ENCODE measurements around the gene RIPPLY3. TPM values are rescaled to one million over a fixed set of nuclear protein-coding genes. Genes with fewer than 3 reads are reported as not detected.
"Not testable (repeated sequence)": the region's sequence is repeated elsewhere in the genome, so short reads cannot be mapped to it uniquely, and the experiment has no call there.

RIPPLY3 gene
- total RNA-seq, 2 experiments from 2014 or later = 0.10 TPM; not detected in 1

DNA sequence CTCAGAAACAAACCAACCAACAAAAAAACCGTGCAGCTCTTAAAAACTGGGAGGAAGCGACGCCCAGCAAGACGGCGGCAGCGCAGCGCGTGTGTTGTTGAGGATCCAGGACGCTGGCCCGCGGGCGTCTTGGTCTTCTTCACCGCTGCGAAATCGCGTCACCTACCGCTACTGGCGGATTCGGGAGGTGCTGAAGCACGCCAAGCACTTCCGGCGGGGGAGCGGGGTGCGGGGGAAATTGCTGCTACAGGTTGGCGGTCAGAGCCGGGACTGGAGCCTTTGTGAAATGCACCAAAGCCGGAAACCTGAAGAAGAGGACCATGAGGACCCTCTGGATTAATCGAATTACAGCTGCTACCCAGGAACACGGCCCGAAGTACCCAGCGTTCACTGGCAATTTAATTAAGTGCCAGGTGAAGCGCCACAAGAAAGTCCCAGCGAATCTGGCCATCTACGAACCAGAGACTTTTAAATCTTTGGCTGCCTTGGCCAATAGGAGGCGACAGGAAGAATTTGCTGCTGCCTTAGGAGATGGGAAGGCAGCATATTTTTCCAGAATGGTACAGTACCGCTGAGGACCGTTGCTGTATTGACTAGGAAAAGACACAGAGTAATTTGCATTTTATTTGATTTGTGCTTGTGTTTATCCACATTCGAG lies 11.9 kb upstream of the RIPPLY3 start:
- DNase-seq = peak; percentile 39
- Mint-ChIP-seq H3K4me3 (peak overlapping the region; percentile 2), H3K27me3 (no peaks in the 10 kb centered on the region), H3K9me3 (no peaks in the 10 kb centered on the region), H3K4me1 (peaks cover 4% of the 10 kb centered on the region), H3K27ac (no peak overlapping the region), H3K36me3 (no peaks in the 10 kb centered on the region)

DNA sequence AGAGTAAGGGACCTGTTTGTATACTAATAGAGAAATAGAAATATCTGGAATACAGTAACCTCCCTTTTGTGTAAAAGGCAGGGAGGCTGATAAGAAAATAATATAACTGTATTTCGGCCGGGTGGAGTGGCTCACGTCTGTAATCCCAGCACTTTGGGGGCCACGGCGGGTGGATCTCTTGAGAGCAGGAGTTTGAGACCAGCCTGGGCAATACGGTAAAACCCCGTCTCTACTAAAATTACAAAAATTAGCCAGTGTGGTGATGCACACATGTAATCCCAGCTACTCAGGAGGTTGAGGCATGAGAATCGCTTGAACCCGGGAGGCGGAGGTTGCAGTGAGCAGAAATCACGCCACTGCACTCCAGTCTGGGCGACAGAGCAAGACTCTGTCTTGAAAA lies 11.2 kb upstream of the RIPPLY3 start:
- not testable (repeated sequence) for DNase-seq, H3K27ac Mint-ChIP-seq, H3K4me3 Mint-ChIP-seq, H3K27me3 Mint-ChIP-seq, H3K9me3 Mint-ChIP-seq, H3K36me3 Mint-ChIP-seq, H3K4me1 Mint-ChIP-seq

DNA sequence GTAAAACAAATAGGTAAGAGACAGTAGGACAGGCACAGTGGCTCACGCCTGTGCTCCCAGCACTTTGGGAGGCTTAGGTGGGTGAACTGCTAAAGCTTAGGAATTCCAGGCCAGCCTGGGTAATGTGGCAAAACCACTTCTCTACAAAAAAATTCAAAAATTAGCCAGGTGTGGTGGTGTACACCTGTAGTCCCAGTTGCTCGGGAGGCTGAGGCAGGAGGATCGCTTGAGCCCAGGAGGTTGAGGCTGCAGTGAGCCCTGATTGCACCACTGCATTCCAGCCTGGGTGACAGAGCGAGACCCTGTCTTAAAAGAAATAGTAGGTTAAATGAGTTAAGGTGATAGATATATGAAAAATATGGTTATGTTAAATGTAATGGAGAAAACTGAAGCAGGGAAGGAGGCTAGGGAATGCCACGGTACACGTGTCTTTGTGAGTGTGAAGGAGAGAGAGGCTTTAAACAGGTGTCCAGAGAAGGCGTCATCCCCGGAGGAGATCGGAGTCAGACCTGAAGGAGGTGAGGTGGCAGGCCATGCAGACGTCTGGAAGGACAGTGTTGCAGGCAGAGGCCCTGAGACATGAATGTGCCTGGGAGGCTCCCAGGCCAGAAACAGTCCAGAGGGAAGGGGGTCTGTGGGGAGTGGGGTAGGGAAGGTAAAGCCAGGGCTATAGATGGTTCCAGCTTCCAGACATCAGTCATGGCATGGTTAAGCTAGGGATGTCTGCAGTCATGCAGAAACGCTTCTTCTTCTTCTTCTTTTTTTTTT lies 7.2 kb upstream of the RIPPLY3 start:
- H3K4me1 Mint-ChIP-seq = no peaks in the 10 kb centered on the region
- no peak overlapping the region for H3K27ac Mint-ChIP-seq
- no peaks in the 10 kb centered on the region for H3K36me3 Mint-ChIP-seq
- no peaks in the 10 kb centered on the region for H3K9me3 Mint-ChIP-seq
- no peak for DNase-seq
- H3K27me3 Mint-ChIP-seq = no peaks in the 10 kb centered on the region
- no peak overlapping the region for H3K4me3 Mint-ChIP-seq

DNA sequence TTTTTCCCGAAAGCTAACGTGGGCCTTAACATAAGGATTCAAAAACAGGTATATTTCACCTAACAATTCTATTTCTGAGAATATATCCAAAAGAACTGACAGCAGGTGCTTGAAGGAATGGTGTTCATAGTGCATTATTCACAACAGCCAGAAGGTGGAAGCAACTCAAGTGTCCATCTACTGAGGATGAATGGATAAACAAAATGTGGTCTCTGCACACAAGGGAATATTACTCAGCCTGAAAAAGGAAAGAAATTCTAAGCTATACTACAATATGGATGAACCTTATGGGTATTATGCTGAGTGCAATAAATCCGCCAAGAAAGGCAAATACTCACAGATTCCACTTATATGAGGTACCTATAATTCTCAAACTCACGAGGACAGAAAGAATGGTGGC lies 6.1 kb upstream of the RIPPLY3 start:
- Mint-ChIP-seq H3K36me3 (no peaks in the 10 kb centered on the region), H3K27ac (no peak overlapping the region), H3K4me3 (no peak overlapping the region), H3K4me1 (no peaks in the 10 kb centered on the region), H3K9me3 (no peaks in the 10 kb centered on the region), H3K27me3 (no peaks in the 10 kb centered on the region)
- DNase-seq = no peak

DNA sequence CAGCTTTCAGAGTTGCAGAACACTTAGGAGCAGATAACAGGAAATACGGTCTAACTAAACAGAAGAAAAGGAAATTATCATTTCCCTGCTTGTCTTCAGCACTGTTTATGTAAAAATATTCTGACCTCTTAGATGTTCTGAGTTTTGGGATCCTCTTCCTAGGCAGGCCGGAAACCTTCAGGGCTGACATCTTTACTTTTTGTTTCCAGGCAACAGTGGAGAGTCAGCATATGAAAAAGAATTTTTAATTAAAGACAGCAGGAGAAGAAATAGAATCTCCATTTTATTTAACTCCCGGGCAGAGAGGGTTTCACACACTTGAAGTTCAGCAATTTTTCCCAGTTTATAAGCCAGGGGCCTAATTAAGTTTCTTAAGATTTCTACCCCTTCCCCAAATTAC lies 5.1 kb upstream of the RIPPLY3 start:
- Mint-ChIP-seq H3K27ac (no peak overlapping the region), H3K36me3 (no peaks in the 10 kb centered on the region), H3K4me1 (no peaks in the 10 kb centered on the region), H3K4me3 (no peak overlapping the region), H3K27me3 (no peaks in the 10 kb centered on the region), H3K9me3 (no peaks in the 10 kb centered on the region)
- no peak for DNase-seq

DNA sequence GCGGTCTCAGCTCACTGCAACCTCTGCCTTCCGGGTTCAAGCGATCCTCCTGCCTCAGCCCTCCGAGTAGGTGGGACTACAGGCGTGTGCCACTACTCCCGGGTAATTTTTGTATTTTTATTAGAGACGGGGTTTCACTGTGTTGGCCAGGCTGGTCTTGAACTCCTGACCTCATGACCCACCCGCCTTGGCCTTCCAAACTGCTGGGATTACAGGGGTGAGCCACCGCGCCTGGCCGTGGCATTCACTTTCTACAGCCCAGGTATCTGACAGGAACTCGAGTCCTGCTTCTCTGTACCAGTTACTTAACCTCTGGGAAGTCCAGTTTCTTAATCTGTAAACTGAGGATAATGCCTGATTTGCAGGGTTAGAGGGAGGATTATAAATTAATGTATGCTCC lies 3.7 kb upstream of the RIPPLY3 start:
- H3K27me3 Mint-ChIP-seq, H3K9me3 Mint-ChIP-seq, H3K4me3 Mint-ChIP-seq, H3K36me3 Mint-ChIP-seq, H3K4me1 Mint-ChIP-seq, H3K27ac Mint-ChIP-seq, DNase-seq: not testable (repeated sequence)

DNA sequence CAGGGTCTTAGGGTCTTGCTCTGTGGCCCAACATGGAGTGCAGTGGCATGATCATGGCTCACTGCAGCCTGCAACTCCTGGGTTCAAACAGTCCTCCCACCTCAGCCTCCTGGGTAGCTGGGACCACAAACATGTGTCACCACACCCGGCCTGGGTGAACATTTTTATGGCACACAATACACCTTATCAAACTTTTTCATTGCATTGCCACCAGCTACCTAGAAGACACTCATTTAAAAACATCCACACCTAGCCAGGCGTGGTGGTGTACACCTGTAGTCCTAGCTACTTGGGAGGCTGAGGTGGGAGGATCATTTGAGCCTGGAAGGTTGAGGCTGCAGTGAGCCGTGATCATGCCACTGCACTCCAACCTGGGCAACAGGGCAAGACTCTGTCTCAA lies 2.6 kb upstream of the RIPPLY3 start:
- H3K9me3 Mint-ChIP-seq, H3K4me1 Mint-ChIP-seq, H3K4me3 Mint-ChIP-seq, H3K27ac Mint-ChIP-seq, H3K36me3 Mint-ChIP-seq, DNase-seq: not testable (repeated sequence)
- peaks cover 21% of the 10 kb centered on the region for H3K27me3 Mint-ChIP-seq

DNA sequence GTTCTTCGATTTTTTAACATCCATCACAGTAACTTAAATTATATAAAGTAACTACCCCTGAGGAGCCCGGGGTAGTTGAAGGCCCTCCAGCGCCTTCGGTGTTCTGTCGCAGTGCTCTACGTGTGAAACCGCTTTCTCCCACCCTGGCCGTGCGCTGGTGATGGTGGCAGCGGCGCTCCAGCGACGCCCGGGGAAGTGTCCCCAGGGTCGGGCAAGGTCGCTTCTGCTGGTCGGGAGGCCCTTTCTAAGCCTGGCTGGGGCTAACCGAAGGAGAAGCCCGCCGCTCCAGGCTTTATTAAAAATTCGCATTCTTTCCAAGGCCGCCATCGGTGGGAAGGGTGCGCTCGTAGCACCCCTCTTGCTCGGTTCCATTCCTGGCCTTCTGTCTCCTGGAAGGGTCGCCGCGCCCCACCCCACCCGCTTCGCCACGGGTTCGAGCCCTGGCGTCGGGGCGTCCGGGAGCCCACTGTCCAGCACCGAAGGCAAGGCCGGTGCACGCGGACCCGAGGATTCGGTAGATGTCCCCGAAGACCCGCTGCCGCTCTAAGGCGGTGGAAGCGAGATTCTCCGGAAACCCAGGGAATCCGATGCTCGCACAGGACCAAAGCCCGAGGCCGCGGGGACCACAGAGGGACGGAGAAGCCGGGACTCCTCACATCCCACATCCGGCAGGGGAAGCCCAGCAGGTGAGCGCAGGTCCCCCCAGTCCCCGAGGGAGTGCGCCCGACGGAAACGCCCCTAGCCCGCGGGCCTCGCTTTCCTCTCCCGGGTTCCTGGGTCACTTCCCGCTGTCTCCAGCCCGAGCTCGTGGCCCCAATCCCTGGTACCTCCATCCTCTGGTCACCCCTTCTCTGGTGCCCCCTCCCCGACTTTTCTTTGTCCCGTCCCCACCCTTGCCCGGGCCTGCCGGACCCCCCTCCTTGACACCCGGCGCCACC lies 685 bp upstream of the RIPPLY3 start:
- Mint-ChIP-seq H3K9me3 (no peaks in the 10 kb centered on the region), H3K27me3 (peaks cover 40% of the 10 kb centered on the region), H3K36me3 (no peaks in the 10 kb centered on the region), H3K27ac (no peak overlapping the region), H3K4me1 (peaks cover 11% of the 10 kb centered on the region), H3K4me3 (peak overlapping the region; percentile 2)
- no peak for DNase-seq

DNA sequence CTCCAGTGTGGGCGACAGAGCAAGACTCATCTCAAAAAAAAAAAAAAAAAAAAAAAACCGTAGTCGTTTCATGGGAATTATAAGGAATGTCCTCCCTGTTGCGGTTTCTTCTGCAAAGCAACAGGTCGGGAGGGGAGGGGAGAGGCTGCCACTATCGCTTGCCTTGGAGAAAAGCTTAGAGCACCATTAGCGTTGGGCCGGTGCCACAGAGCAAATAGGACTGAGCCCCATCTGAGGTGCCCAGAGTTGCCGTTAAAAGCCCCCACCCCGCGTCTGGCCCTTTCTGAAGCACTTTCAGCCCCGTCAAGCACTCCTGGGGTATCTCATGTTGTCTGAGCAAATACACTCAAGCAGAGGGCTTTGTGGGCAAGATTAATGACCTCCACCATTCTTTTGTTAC lies 2.2 kb downstream of the RIPPLY3 start:
- Mint-ChIP-seq H3K27ac (no peak overlapping the region), H3K9me3 (no peaks in the 10 kb centered on the region), H3K36me3 (no peaks in the 10 kb centered on the region), H3K27me3 (peaks cover 66% of the 10 kb centered on the region), H3K4me3 (no peak overlapping the region), H3K4me1 (peaks cover 11% of the 10 kb centered on the region)
- DNase-seq = no peak

DNA sequence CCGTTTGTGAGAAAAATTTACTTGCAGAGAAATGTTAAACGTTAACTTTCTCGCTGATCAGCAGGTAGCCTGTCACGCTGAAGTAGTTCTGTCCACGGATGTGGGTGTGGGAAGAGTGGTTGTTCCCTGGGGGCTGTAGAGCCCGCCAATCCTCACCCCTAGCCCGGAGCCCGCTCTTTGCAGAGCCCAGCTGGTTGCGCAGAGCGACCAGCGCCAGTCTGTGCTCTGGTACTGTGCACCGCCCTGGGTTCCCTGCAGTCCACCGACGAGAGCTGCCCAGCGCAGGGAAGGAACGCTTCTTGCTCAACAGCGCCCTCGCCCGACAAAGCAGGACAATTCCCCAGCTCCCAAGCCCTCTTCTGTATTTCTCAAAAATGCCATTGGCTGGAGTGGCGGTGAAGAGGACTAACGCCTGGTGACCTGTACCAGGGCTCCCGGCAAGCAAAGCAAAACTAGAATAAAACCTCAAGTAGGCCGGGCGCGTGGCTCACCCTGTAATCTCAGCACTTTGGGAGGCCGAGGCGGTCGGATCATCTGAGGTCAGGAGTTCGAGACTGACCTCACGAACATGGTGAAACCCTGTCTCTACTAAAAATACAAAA lies 3.3 kb downstream of the RIPPLY3 start:
- DNase-seq = peak; percentile 80
- Mint-ChIP-seq H3K27me3 (peaks cover 73% of the 10 kb centered on the region), H3K27ac (no peak overlapping the region), H3K9me3 (no peaks in the 10 kb centered on the region), H3K4me1 (peaks cover 11% of the 10 kb centered on the region), H3K4me3 (peak overlapping the region; percentile 18), H3K36me3 (no peaks in the 10 kb centered on the region)

DNA sequence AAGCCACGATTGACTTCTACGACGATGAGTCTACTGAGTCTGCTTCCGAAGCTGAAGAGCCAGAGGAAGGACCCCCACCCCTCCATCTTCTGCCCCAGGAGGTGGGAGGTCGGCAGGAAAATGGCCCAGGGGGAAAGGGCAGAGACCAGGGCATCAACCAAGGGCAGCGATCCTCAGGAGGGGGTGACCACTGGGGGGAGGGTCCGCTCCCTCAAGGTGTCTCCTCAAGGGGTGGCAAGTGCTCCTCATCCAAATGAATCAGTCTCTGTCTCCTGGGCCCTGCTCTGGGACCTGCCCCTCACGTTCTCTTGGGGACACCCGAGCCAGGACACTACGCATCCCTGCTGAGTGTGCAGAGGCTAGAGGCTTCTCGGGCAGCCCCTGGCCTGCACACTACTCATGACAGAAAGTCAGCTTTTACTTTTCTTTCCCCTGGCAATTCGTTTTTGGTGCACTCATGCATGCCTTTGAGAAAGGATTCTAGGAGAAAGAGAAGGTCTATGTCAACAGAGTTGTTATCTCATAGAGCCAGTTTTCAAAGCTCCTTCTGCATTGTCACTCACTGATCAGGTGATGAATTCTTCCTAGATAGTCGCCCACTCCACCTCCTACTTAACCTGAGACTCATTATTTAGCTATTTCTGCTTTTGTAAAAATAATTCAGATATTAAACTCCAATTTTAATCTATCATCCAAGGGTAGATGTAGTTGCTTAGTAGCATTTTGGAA lies 11.6 kb downstream of the RIPPLY3 start:
- H3K27me3 Mint-ChIP-seq = peaks cover 11% of the 10 kb centered on the region
- H3K4me1 Mint-ChIP-seq = no peaks in the 10 kb centered on the region
- H3K36me3 Mint-ChIP-seq = no peaks in the 10 kb centered on the region
- H3K27ac Mint-ChIP-seq = no peak overlapping the region
- DNase-seq = no peak
- H3K4me3 Mint-ChIP-seq = no peak overlapping the region
- H3K9me3 Mint-ChIP-seq = no peaks in the 10 kb centered on the region

DNA sequence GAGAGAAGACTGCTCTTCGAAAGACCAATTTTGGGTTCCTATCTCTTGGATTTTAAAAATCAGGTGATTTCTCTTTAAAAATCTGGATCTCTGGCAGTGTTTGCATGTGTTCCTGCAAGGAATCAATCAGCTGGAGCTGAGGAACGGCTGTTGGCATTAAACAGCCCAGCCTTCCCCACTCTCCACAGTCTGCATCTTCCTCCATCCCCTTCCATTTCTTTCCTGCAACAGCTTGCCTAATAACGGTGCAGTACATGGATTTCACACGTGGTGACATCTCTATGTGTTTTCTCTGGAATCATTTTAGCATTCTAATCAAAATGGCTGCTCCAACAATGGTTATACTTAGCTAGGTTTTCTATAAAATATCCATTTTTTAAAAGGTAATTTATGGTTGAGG lies 20.0 kb downstream of the RIPPLY3 start:
- Mint-ChIP-seq H3K36me3 (no peaks in the 10 kb centered on the region), H3K4me3 (no peak overlapping the region), H3K27me3 (no peaks in the 10 kb centered on the region)

DNA sequence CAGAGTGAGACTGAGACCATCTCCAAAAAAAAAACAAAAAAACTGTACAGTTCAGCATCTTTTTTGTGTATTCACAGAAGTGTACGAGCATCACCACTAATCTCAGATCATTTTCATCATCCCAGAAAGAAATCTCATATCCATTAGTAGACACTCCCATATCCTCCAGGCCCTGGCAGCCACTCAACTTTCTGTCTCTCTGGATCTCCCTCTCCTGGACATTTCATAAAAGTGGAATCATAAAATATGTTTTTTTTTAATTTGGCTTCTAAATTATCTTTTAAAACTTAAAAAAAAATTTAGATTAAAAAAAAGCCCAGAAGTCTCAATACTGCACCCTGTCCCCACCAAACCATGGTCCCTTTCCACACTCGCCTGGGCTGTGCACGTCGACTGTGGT lies 22.1 kb downstream of the RIPPLY3 start:
- DNase-seq = no peak
- Mint-ChIP-seq H3K4me1 (peaks cover 1% of the 10 kb centered on the region), H3K36me3 (no peaks in the 10 kb centered on the region), H3K9me3 (no peaks in the 10 kb centered on the region), H3K4me3 (no peak overlapping the region), H3K27me3 (peaks cover 2% of the 10 kb centered on the region), H3K27ac (no peak overlapping the region)

More for the DNA sequence above, 20.0 kb downstream of the RIPPLY3 start:
- no peak overlapping the region for H3K27ac Mint-ChIP-seq
- H3K4me1 Mint-ChIP-seq = no peaks in the 10 kb centered on the region
- H3K9me3 Mint-ChIP-seq = no peaks in the 10 kb centered on the region
- DNase-seq = no peak

DNA sequence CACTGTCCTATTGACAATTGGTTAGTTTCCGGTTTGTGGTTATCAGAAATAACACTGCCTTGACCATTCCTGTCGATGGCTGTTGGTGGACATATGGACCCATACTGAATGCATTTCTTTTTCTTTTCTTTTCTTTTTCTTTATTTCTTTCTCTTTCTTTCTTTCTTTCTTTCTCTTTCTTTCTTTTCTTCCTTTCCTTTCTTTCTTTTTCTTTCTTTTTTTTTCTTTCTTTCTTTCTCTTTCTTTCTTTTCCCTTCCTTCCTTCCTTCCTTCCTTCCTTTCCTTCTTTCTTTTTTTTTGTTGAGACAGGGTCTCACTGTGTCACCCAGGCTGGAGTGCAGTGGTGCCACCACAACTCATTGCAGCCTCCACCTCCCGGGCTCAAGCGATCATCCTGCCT lies 24.4 kb downstream of the RIPPLY3 start:
- peaks cover 1% of the 10 kb centered on the region for H3K4me1 Mint-ChIP-seq
- H3K27me3 Mint-ChIP-seq = peaks cover 3% of the 10 kb centered on the region
- DNase-seq = no peak
- H3K9me3 Mint-ChIP-seq = no peaks in the 10 kb centered on the region
- no peak overlapping the region for H3K27ac Mint-ChIP-seq
- no peaks in the 10 kb centered on the region for H3K36me3 Mint-ChIP-seq
- no peak overlapping the region for H3K4me3 Mint-ChIP-seq

Data from activated naive CD8-positive, alpha-beta T cell treated with anti-CD3 and anti-CD28 coated beads for 36 hours (primary cell).